ENCODE data around the gene WDR89. TPM values are rescaled to one million over a fixed set of nuclear protein-coding genes. Genes with fewer than 3 reads are reported as not detected.
"Not testable (repeated sequence)": the region's sequence is repeated elsewhere in the genome, so short reads cannot be mapped to it uniquely, and the experiment has no call there.

WDR89 gene
- total RNA-seq, 2 experiments from 2014 or later = 19.5 to 26.0 TPM

DNA sequence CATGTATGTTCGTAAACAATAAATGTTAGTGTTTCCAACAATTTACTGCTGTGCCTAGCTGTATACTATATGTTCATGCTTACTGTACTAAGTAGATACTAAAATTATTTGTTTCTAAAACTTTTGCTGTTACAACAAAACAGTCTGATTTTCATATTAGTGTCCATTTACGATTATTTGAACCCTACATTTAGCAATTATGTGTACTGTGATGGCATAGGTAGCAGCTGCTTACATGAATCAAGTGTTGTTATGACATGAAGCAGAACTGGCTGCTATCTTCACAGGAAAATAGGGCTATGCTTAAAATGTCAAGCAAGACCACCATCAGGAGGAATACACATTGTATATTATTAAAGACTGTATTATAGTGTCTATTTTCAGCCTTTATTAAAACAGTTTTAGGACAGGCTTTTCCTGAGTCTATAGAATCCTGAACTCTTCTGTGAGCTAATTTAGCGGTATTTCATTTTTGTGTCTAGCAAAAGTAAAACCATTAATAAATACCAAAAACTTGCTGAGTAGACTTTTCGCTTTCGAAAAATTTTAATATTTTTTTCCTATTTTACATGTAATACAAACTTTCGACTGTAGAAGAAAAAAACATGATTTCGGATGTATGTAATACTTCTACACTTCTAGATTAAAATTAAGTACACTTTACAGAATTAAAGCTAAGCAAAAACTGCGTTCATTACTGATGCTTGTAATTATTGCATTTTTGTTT is 1.1 kb upstream of the WDR89 start:
- H3K4me1 Mint-ChIP-seq = peaks cover 28% of the 10 kb centered on the region
- H3K9me3 Mint-ChIP-seq (ENCODE audit: low read depth) = no peaks in the 10 kb centered on the region
- DNase-seq (no peak), ATAC-seq (no peak)
- peak overlapping the region; percentile 93 for H3K27ac Mint-ChIP-seq
- CTCF ChIA-PET = interaction anchor here (0.6 to 3.3 kb wide), 7 partner anchors 8 to 254 kb away, joined by 3 to 16 read pairs (median 9); no protein-coding TSS in a partner anchor
- H3K36me3 Mint-ChIP-seq = peaks cover 15% of the 10 kb centered on the region
- H3K27me3 Mint-ChIP-seq = no peaks in the 10 kb centered on the region
- peak overlapping the region; percentile 85 for H3K4me3 Mint-ChIP-seq

DNA sequence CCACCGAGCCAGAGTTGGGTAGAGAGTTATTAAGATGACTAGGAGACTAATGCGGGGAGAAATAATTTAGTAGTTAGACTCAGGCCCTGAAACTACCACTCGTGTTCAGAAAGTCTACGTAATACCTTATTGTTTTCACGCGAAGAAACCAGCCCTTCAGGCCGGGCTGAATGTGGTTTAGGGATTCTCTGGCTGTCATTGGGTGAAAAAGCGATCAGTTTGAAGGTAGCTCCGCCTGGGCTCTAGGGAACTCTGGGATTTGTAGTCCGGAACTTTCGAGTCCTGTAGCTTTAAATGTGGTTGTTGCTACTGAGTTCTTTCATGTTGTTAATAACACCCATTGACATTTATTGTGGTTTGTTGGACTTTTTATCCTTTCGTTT is 549 bp upstream of the WDR89 start:
- Mint-ChIP-seq H3K4me3 (peak overlapping the region; percentile 85), H3K36me3 (peaks cover 20% of the 10 kb centered on the region), H3K27me3 (no peaks in the 10 kb centered on the region), H3K9me3 (ENCODE audit: low read depth) (no peaks in the 10 kb centered on the region), H3K4me1 (peaks cover 31% of the 10 kb centered on the region), H3K27ac (peak overlapping the region; percentile 93)
- ATAC-seq (peak; percentile 70), DNase-seq (peak; percentile 92)
- CTCF ChIA-PET = interaction anchor here (0.9 to 3.3 kb wide), 11 partner anchors 8 to 253 kb away, joined by 3 to 16 read pairs (median 6); partner anchors contain the start of gene SYNE2

DNA sequence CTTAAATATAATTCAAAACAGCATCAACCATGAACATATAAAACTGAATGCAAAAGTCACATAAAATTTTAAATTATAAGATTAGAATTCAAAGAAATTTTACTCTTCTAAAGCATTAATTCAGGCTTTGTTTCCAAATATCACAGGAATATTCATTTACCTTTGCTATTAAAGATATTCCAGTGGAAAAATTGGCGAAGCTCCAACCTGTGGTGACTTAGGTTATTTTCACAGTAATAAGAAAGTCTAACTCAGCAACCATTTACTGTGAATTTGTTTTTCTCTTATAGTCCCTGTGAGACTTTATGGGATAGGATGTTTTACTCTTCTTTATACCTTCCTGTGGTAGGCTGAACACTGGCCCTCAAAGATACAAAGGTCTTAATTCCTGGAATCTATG is 3.2 kb downstream of the WDR89 start:
- DNase-seq (no peak), ATAC-seq (no peak)
- H3K36me3 Mint-ChIP-seq = peaks cover 45% of the 10 kb centered on the region
- no peaks in the 10 kb centered on the region for H3K27me3 Mint-ChIP-seq
- peak overlapping the region; percentile 38 for H3K27ac Mint-ChIP-seq
- peak overlapping the region; percentile 9 for H3K4me3 Mint-ChIP-seq
- peaks cover 12% of the 10 kb centered on the region for H3K9me3 Mint-ChIP-seq (ENCODE audit: low read depth)
- H3K4me1 Mint-ChIP-seq = peaks cover 44% of the 10 kb centered on the region
- CTCF ChIA-PET = interaction anchor here (0.9 to 1.8 kb wide), 2 partner anchors 249 to 250 kb away, joined by 3 to 5 read pairs; no protein-coding TSS in a partner anchor

DNA sequence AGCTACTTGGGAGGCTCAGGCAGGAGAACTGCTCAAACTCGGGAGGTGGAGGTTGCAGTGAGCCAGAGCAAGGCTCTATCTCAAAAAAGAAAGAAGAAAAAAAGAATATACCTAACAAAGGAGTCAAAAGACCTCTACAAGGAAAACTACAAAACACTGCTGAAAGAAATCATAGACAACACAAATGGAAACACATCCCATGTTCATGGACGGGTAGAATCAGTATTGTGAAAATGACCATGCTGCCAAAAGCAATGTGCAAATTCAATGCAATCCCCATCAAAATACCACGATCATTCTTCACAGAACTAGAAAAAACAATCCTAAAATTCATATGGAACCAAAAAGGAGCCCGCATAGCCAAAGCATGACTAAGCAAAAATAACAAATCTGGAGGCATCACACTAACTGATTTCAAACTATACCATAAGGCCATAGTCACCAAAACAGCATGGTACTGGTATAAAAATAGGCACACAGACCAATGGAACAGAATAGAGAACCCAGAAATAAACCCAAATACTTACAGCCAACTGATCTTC is 5.5 kb downstream of the WDR89 start:
- H3K36me3 Mint-ChIP-seq = peaks cover 45% of the 10 kb centered on the region
- H3K4me3 Mint-ChIP-seq, H3K27ac Mint-ChIP-seq, H3K27me3 Mint-ChIP-seq, CTCF ChIA-PET, DNase-seq, ATAC-seq: not testable (repeated sequence)
- H3K4me1 Mint-ChIP-seq = peaks cover 42% of the 10 kb centered on the region
- peaks cover 12% of the 10 kb centered on the region for H3K9me3 Mint-ChIP-seq (ENCODE audit: low read depth)

GRCh38 chr14:63633801-63634200 is 7.9 kb downstream of the WDR89 start:
- Mint-ChIP-seq H3K4me3 (no peak overlapping the region), H3K4me1 (peaks cover 27% of the 10 kb centered on the region), H3K36me3 (peaks cover 43% of the 10 kb centered on the region), H3K27me3 (no peaks in the 10 kb centered on the region), H3K9me3 (ENCODE audit: low read depth) (peaks cover 12% of the 10 kb centered on the region), H3K27ac (no peak overlapping the region)
- CTCF ChIA-PET = interaction anchor here (1.0 to 4.0 kb wide), 5 partner anchors 10 to 245 kb away, joined by 3 to 27 read pairs (median 8); partner anchors contain the start of gene SGPP1
- no peak for ATAC-seq
- DNase-seq = no peak

GRCh38 chr14:63632932-63633514 is 8.6 kb downstream of the WDR89 start:
- H3K27ac Mint-ChIP-seq = no peak overlapping the region
- CTCF ChIA-PET = interaction anchor here (0.8 to 4.0 kb wide), 9 partner anchors 8 to 661 kb away, joined by 3 to 27 read pairs (median 4); partner anchors contain the start of genes ESR2, SGPP1 and WDR89
- peaks cover 12% of the 10 kb centered on the region for H3K9me3 Mint-ChIP-seq (ENCODE audit: low read depth)
- no peak for DNase-seq
- peaks cover 22% of the 10 kb centered on the region for H3K4me1 Mint-ChIP-seq
- no peak overlapping the region for H3K4me3 Mint-ChIP-seq
- H3K36me3 Mint-ChIP-seq = peaks cover 38% of the 10 kb centered on the region
- ATAC-seq = peak; percentile 78
- no peaks in the 10 kb centered on the region for H3K27me3 Mint-ChIP-seq

GRCh38 chr14:63624701-63625100 is 17.0 kb downstream of the WDR89 start:
- Mint-ChIP-seq H3K9me3 (ENCODE audit: low read depth) (no peaks in the 10 kb centered on the region), H3K27ac (no peak overlapping the region), H3K4me1 (peaks cover 4% of the 10 kb centered on the region), H3K36me3 (peaks cover 21% of the 10 kb centered on the region), H3K4me3 (no peak overlapping the region), H3K27me3 (no peaks in the 10 kb centered on the region)
- DNase-seq (no peak), ATAC-seq (no peak)
- CTCF ChIA-PET = no interaction called here

GRCh38 chr14:63624203-63624602 is 17.5 kb downstream of the WDR89 start:
- DNase-seq (no peak), ATAC-seq (no peak)
- H3K9me3 Mint-ChIP-seq (ENCODE audit: low read depth) = no peaks in the 10 kb centered on the region
- peaks cover 19% of the 10 kb centered on the region for H3K36me3 Mint-ChIP-seq
- CTCF ChIA-PET = interaction anchor here (0.6 to 0.7 kb wide), 2 partner anchors 9 to 14 kb away, joined by 3 to 6 read pairs; no protein-coding TSS in a partner anchor
- no peak overlapping the region for H3K27ac Mint-ChIP-seq
- peaks cover 4% of the 10 kb centered on the region for H3K4me1 Mint-ChIP-seq
- H3K27me3 Mint-ChIP-seq = no peaks in the 10 kb centered on the region
- H3K4me3 Mint-ChIP-seq = no peak overlapping the region

GRCh38 chr14:63621975-63622374 is 19.7 kb downstream of the WDR89 start:
- not testable (repeated sequence) for H3K27me3 Mint-ChIP-seq; H3K27ac Mint-ChIP-seq; H3K9me3 Mint-ChIP-seq (ENCODE audit: low read depth); H3K4me1 Mint-ChIP-seq; DNase-seq; ATAC-seq; H3K4me3 Mint-ChIP-seq
- peaks cover 16% of the 10 kb centered on the region for H3K36me3 Mint-ChIP-seq
- CTCF ChIA-PET = interaction anchor here (1.8 kb wide), 1 partner anchor 233 kb away, joined by 5 read pairs; no protein-coding TSS in a partner anchor

- H3K27me3 Mint-ChIP-seq = no peaks in the 10 kb centered on the region
- no peak overlapping the region for H3K4me3 Mint-ChIP-seq
- DNase-seq = no peak
Measured at GRCh38 chr14:63616015-63616414, 25.7 kb downstream of the WDR89 start.

DNA sequence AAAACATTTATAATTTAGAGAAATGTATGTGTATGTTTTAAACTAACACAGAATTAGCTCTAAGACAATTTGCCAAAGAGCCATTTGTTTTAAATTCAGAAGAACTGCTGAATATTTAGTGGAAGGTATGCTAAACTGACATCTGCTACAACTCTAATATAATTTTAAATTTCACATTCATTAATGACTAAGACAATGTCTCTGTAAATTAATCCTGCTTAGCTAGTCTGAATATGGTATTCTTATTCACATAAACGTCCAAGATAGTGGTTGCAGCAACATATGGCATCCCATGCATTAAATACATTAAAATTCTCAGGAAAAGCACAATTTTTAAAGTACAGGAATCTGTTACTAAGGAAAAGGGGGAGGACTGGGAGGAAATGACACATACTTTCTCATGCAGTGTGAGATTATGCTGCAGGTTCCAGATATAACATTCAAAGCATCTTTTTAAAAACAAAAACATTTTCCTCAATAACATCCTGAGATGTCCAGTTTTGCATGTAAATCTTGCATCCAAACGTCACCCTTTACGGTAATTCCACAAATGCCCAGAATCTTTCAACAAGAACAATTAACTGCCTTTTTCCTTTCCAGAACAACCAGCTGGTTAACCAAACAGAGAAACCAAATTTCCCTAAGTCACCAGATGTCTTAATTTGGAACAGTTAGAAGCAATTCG is 26.9 kb downstream of the WDR89 start:
- CTCF ChIA-PET = interaction anchor here (1.5 kb wide), 1 partner anchor 155 kb away, joined by 3 read pairs; no protein-coding TSS in a partner anchor
- Mint-ChIP-seq H3K4me1 (peaks cover 6% of the 10 kb centered on the region), H3K27me3 (no peaks in the 10 kb centered on the region), H3K27ac (no peak overlapping the region), H3K4me3 (no peak overlapping the region), H3K36me3 (peaks cover 24% of the 10 kb centered on the region), H3K9me3 (ENCODE audit: low read depth) (no peaks in the 10 kb centered on the region)
- DNase-seq (no peak), ATAC-seq (no peak)

More at GRCh38 chr14:63616015-63616414, 25.7 kb downstream of the WDR89 start:
- H3K27ac Mint-ChIP-seq = no peak overlapping the region
- ATAC-seq = no peak
- no peaks in the 10 kb centered on the region for H3K9me3 Mint-ChIP-seq (ENCODE audit: low read depth)
- peaks cover 6% of the 10 kb centered on the region for H3K4me1 Mint-ChIP-seq
- H3K36me3 Mint-ChIP-seq = peaks cover 25% of the 10 kb centered on the region
- CTCF ChIA-PET = no interaction called here

GRCh38 chr14:63611078-63611477 is 30.6 kb downstream of the WDR89 start:
- no peaks in the 10 kb centered on the region for H3K9me3 Mint-ChIP-seq (ENCODE audit: low read depth)
- no peak for ATAC-seq
- CTCF ChIA-PET = no interaction called here

DNA sequence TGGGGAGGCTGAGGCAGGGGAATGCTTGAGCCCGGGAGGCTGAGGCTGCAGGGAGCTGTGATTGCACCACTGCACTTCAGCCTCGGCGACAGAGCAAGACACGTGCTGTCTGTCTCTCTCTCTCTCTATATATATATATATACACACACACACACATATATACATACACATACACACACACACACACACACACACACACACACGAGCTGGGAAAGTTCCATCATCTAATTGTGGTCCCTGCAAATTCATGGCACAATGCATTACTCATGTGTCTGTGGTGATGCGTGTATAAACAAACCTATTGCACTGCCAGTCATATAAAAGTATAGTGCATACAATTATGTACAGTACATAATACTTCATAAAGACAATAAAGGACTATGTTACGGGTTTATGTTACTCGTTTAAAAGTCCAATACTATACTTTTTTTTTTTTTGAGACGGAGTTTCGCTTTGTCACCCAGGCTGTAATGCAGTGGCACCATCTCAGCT is 36.6 kb downstream of the WDR89 start:
- ATAC-seq (no peak), DNase-seq (no peak)
- H3K27me3 Mint-ChIP-seq = no peaks in the 10 kb centered on the region
- no peak overlapping the region for H3K4me3 Mint-ChIP-seq
- no peaks in the 10 kb centered on the region for H3K4me1 Mint-ChIP-seq
- H3K9me3 Mint-ChIP-seq (ENCODE audit: low read depth) = no peaks in the 10 kb centered on the region
- no peak overlapping the region for H3K27ac Mint-ChIP-seq
- CTCF ChIA-PET = no interaction called here
- peaks cover 28% of the 10 kb centered on the region for H3K36me3 Mint-ChIP-seq

More at GRCh38 chr14:63611078-63611477, 30.6 kb downstream of the WDR89 start:
- H3K4me3 Mint-ChIP-seq = no peak overlapping the region
- no peak for DNase-seq
- H3K36me3 Mint-ChIP-seq = peaks cover 22% of the 10 kb centered on the region
- H3K27me3 Mint-ChIP-seq = no peaks in the 10 kb centered on the region
- H3K27ac Mint-ChIP-seq = no peak overlapping the region
- peaks cover 4% of the 10 kb centered on the region for H3K4me1 Mint-ChIP-seq

Measured in activated CD8-positive, alpha-beta memory T cell treated with anti-CD3 and anti-CD28 coated beads, Interleukin-2, amount 10 ng/mL, durations not matched to agents 7 days and 5 days (primary cell).